H1 (cell line): ENCODE results near the gene RGL1. TPM values are rescaled to one million over a fixed set of nuclear protein-coding genes. Genes with fewer than 3 reads are reported as not detected.

Experiments used
- CTCF ChIA-PET: fragments of 300-600 bp; sonication (Branson Sonifier 250); formaldehyde crosslinking; loops from one replicate; lab custom pipeline; 2021; ENCODE audit not compliant: partially characterized antibody; lab: Charles Lee
- POLR2A ChIA-PET: fragments of 300-600 bp; sonication (Branson Sonifier 250); formaldehyde crosslinking; loops from one replicate; lab custom pipeline; 2021; ENCODE audit warnings: inconsistent platforms; ENCODE audit not compliant: partially characterized antibody; lab: Charles Lee
- DNase-seq, 2 experiments: peaks; one replicate each; pipeline versions ENCODE4 v3.0.0 to v3.0.0-alpha.2; 2010 to 2022; ENCODE audit warnings: low spot score in 2 of 2, low read depth in 1 of 2, mixed read lengths in 1 of 2
- FAIRE-seq: peaks from 2 replicates; lab custom pipeline; 2011; peaks lifted over from hg19 to GRCh38; lab: Jason Lieb, UNC
- H2AFZ ChIP-seq: 2 replicates; pipeline ENCODE4 v1.8.1; 2012; ENCODE audit warnings: low read length, inconsistent platforms
- H2AK5ac ChIP-seq: 2 replicates; pipeline ENCODE4 v1.6.1; 2013; ENCODE audit warnings: low read depth, low read length
- H2BK120ac ChIP-seq: replicated peaks from 2 replicates; pipeline ENCODE3; 2013; ENCODE audit warnings: low read depth, low read length, inconsistent platforms
- H2BK12ac ChIP-seq: 2 replicates; pipeline ENCODE4 v1.6.1; 2013; ENCODE audit warnings: low read depth, low read length
- H2BK15ac ChIP-seq: 2 replicates; pipeline ENCODE4 v1.6.1; 2013; ENCODE audit warnings: low read length
- H2BK20ac ChIP-seq: 2 replicates; pipeline ENCODE4 v1.6.1; 2013; ENCODE audit warnings: low read length
- H2BK5ac ChIP-seq: 2 replicates; pipeline ENCODE4 v1.6.1; 2013; ENCODE audit warnings: low read depth, low read length
- H3K14ac ChIP-seq: 2 replicates; pipeline ENCODE4 v1.6.1; 2013; ENCODE audit warnings: inconsistent platforms; ENCODE audit not compliant: insufficient read length
- H3K18ac ChIP-seq: 2 replicates; pipeline ENCODE4 v1.6.1; 2013; ENCODE audit warnings: low read length; ENCODE audit errors: extremely low read depth
- H3K23ac ChIP-seq: 2 replicates; pipeline ENCODE4 v1.6.1; 2013; ENCODE audit warnings: inconsistent platforms; ENCODE audit not compliant: insufficient read length
- H3K23me2 ChIP-seq: 2 replicates; pipeline ENCODE4 v1.6.1; 2013; ENCODE audit warnings: low read depth, low read length
- H3K27ac ChIP-seq: 2 replicates; pipeline ENCODE4 v1.6.1; 2011; ENCODE audit warnings: low read depth, low read length, inconsistent platforms
- H3K27me3 ChIP-seq, 4 experiments: replicated peaks in 1 of 4; 1 replicate in 1 of 4; 2 replicates in 3 of 4; pipeline versions ENCODE4 v1.6.1 to v1.8.1; 2011 to 2013; ENCODE audit warnings: low read length in 3 of 4, mild to moderate bottlenecking in 3 of 4, inconsistent platforms in 2 of 4, mixed read lengths in 2 of 4, moderate library complexity in 1 of 4; ENCODE audit not compliant: control insufficient read depth in 3 of 4, insufficient read depth in 3 of 4; ENCODE audit errors: extremely low read depth in 1 of 4
- H3K36me3 ChIP-seq, 4 experiments: 2 replicates each; pipeline versions ENCODE4 v1.6.1 to v1.8.1; 2011 to 2013; ENCODE audit warnings: mild to moderate bottlenecking in 4 of 4, low read length in 3 of 4, moderate library complexity in 2 of 4, control low read depth in 1 of 4, inconsistent platforms in 1 of 4; ENCODE audit not compliant: insufficient read depth in 4 of 4, control insufficient read depth in 2 of 4
- H3K4ac ChIP-seq: replicated peaks from 2 replicates; pipeline ENCODE3; 2013; ENCODE audit warnings: low read length, low read depth, mixed read lengths, inconsistent platforms; ENCODE audit not compliant: insufficient read length
- H3K4me1 ChIP-seq, 4 experiments: replicated peaks in 1 of 4; 1 replicate in 1 of 4; 2 replicates in 3 of 4; pipeline versions ENCODE4 v1.6.1 to v1.8.1; 2011 to 2013; ENCODE audit warnings: low read length in 3 of 4, inconsistent platforms in 2 of 4, mixed read lengths in 1 of 4; ENCODE audit not compliant: insufficient read depth in 4 of 4, control insufficient read depth in 3 of 4
- H3K4me2 ChIP-seq, 2 experiments: 2 replicates each; pipeline versions ENCODE4 v1.6.1 to v1.8.1; 2011 to 2013; ENCODE audit warnings: low read depth in 2 of 2, low read length in 2 of 2, control low read depth in 1 of 2, inconsistent platforms in 1 of 2, mild to moderate bottlenecking in 1 of 2; ENCODE audit not compliant: insufficient read depth in 1 of 2
- H3K4me3 ChIP-seq, 4 experiments: fragments of 200-600, 300-600 bp in 1 of 4; sonication (generic), shearing (Covaris generic), sonication (Bioruptor Twin) in 1 of 4; 2 replicates each; pipeline versions ENCODE4 v1.5.1 to v1.8.1; 2011 to 2016; ENCODE audit warnings: low read length in 4 of 4, low read depth in 3 of 4, control low read depth in 2 of 4, inconsistent platforms in 2 of 4, mild to moderate bottlenecking in 2 of 4, mixed read lengths in 1 of 4, moderate library complexity in 1 of 4; ENCODE audit not compliant: insufficient read depth in 2 of 4; ENCODE audit errors: extremely low read depth in 1 of 4
- H3K56ac ChIP-seq: replicated peaks from 2 replicates; pipeline ENCODE3; 2013; ENCODE audit warnings: low read depth, mild to moderate bottlenecking, mixed read lengths, low read length, inconsistent platforms; ENCODE audit not compliant: insufficient read length
- H3K79me1 ChIP-seq: 2 replicates; pipeline ENCODE4 v1.6.1; 2013; ENCODE audit warnings: low read depth, low read length, control low read depth
- H3K79me2 ChIP-seq, 2 experiments: 2 replicates each; pipeline versions ENCODE4 v1.6.1 to v1.8.1; 2012 to 2013; ENCODE audit warnings: low read length in 2 of 2, mild to moderate bottlenecking in 2 of 2, inconsistent platforms in 1 of 2; ENCODE audit not compliant: insufficient read depth in 2 of 2, control insufficient read depth in 1 of 2
- H3K9ac ChIP-seq, 4 experiments: replicated peaks in 1 of 4; 1 replicate in 1 of 4; 2 replicates in 3 of 4; pipeline versions ENCODE4 v1.6.1 to v1.8.1; 2011 to 2013; ENCODE audit warnings: low read depth in 3 of 4, low read length in 3 of 4, control low read depth in 2 of 4, mild to moderate bottlenecking in 2 of 4, moderate library complexity in 2 of 4, inconsistent platforms in 1 of 4; ENCODE audit errors: extremely low read depth in 1 of 4
- H3K9me3 ChIP-seq, 2 experiments: 2 replicates each; pipeline versions ENCODE4 v1.6.1 to v1.8.1; 2012 to 2013; ENCODE audit warnings: mild to moderate bottlenecking in 2 of 2, moderate library complexity in 2 of 2, control low read depth in 1 of 2, inconsistent platforms in 1 of 2, low read depth in 1 of 2, low read length in 1 of 2, mixed read lengths in 1 of 2; ENCODE audit not compliant: insufficient read depth in 2 of 2
- H4K20me1 ChIP-seq, 2 experiments: replicated peaks in 1 of 2; 2 replicates each; pipeline versions ENCODE3 to v1.8.1; 2011 to 2013; ENCODE audit warnings: inconsistent platforms in 2 of 2, low read length in 2 of 2, mild to moderate bottlenecking in 1 of 2; ENCODE audit not compliant: insufficient read depth in 2 of 2, control insufficient read depth in 1 of 2
- H4K5ac ChIP-seq: 2 replicates; pipeline ENCODE4 v1.6.1; 2013; ENCODE audit warnings: low read length, low read depth, mixed read lengths, inconsistent platforms; ENCODE audit not compliant: insufficient read length
- H4K8ac ChIP-seq: 2 replicates; pipeline ENCODE4 v1.8.0; 2013; ENCODE audit warnings: mild to moderate bottlenecking, moderate library complexity, low read length, inconsistent platforms; ENCODE audit not compliant: insufficient read depth; ENCODE audit errors: extremely low read depth
- H4K91ac ChIP-seq: replicated peaks from 2 replicates; pipeline ENCODE3; 2013; ENCODE audit warnings: low read length, mixed read lengths, inconsistent platforms; ENCODE audit not compliant: insufficient read length
- CBX5 ChIP-seq: fragments of 300-800, 300-1000 bp; sonication (generic); IDR thresholded peaks from 2 replicates; pipeline ENCODE4 v1.7.1; 2016; ENCODE audit warnings: antibody characterized with exemption, low read length, low read depth
- CTBP2 ChIP-seq: IDR thresholded peaks from 2 replicates; pipeline ENCODE4 v1.7.0; 2011; ENCODE audit warnings: borderline replicate concordance, mild to moderate bottlenecking, moderate library complexity, mixed read lengths, low read length; ENCODE audit not compliant: insufficient read depth, insufficient read length
- polyA plus RNA-seq, 7 experiments: library from polyadenylated mRNA; depleted of rRNA in 3 of 7; stranded (reverse) in 5 of 7; unstranded in 2 of 7; fragments of >200 nt in 5 of 7; fragments of 200-250 nt in 2 of 7; gene quantifications; 1 replicate in 5 of 7; 2 replicates in 1 of 7; 4 replicates in 1 of 7; pipeline versions ENCODE4 v1.2.1 to v1.2.3, GENCODE V29; 2011 to 2013; ENCODE audit warnings: missing spikeins in 2 of 7, mixed read lengths in 2 of 7
- total RNA-seq: library from RNA; stranded (reverse); fragmentation: NEBNext Ultra II Directional; extraction: Animal tissue kit (Norgen Biotek cat#: 25700); gene quantifications from 2 replicates; pipeline ENCODE4 v1.2.1, GENCODE V29; 2021

The RGL1 gene
- total and polyA plus RNA-seq, 2 of the 8 experiments (the other 6 are each of a cell fraction or from before 2014, with no cell fraction given) = 0.98 to 2.4 TPM

- Histone ChIP-seq H3K4me1 (no peaks in the 10 kb centered on the region), H3K36me3 (no peaks in the 10 kb centered on the region), H4K20me1 (no peaks in the 10 kb centered on the region), H3K14ac (no peak overlapping the region), H3K27ac (no peak overlapping the region), H2BK20ac (no peak overlapping the region), H3K23me2 (no peaks in the 10 kb centered on the region; the same call in 1 of the 2 replicates), H3K4me3 (no peak overlapping the region), H2AK5ac (no peak overlapping the region), H2AFZ (no peak overlapping the region), H4K8ac (no peak overlapping the region), H2BK12ac (no peak overlapping the region), H2BK15ac (no peak overlapping the region), H3K79me1 (no peaks in the 10 kb centered on the region), H3K79me2 (no peaks in the 10 kb centered on the region), H3K9me3 (no peaks in the 10 kb centered on the region), H3K27me3 (peaks cover 0 to 1% (median 0%) of the 10 kb centered on the region in 4 experiments; a peak in 1 of 7 replicates), H4K91ac (no peak overlapping the region), H3K23ac (no peak overlapping the region), H3K4ac (no peak overlapping the region), H4K5ac (no peak overlapping the region), H3K4me2 (no peak overlapping the region), H3K18ac (no peak overlapping the region), H3K9ac (no peak overlapping the region), H2BK5ac (no peak overlapping the region), H3K56ac (no peak overlapping the region), H2BK120ac (no peak overlapping the region)
- TF ChIP-seq CTBP2 (no peak), CBX5 (no peak)
- CTCF ChIA-PET = interaction anchor here (0.7 to 2.3 kb wide), 2 partner anchors 15 to 743 kb away, joined by 3 to 4 read pairs; no protein-coding TSS in a partner anchor
- no peak for DNase-seq
- FAIRE-seq = no peak
- POLR2A ChIA-PET = no interaction called here
Measured at GRCh38 chr1:183832459-183832858, 27.5 kb downstream of the RGL1 start.
